Sigmoid colon (tissue), 4 donors: ENCODE data around the gene ESR1.

Experiments used
- POLR2A ChIP-seq, 2 donors: fragments of 450-650 bp; IDR thresholded peaks; one replicate each; pipeline ENCODE4 v1.6.1; 2016; ENCODE audit warnings: antibody characterized with exemption in 2 of 2, mild to moderate bottlenecking in 2 of 2, moderate library complexity in 2 of 2
- POLR2AphosphoS5 ChIP-seq, 4 donors: sonication (generic); formaldehyde crosslinking; IDR thresholded peaks; one replicate each; pipeline ENCODE4 v1.6.1; 2017; ENCODE audit warnings: antibody characterized with exemption in 4 of 4
- TF ChIP-seq, protein P1 (sequence below), 4 experiments: fragments of 450-650 bp in 3 of 4; fragments of 200-600 bp in 1 of 4; IDR thresholded peaks; one replicate each; pipeline ENCODE4 v1.5.1; 2016 to 2019; ENCODE audit warnings: antibody characterized with exemption in 4 of 4, mild to moderate bottlenecking in 3 of 4, moderate library complexity in 2 of 4

DNA sequence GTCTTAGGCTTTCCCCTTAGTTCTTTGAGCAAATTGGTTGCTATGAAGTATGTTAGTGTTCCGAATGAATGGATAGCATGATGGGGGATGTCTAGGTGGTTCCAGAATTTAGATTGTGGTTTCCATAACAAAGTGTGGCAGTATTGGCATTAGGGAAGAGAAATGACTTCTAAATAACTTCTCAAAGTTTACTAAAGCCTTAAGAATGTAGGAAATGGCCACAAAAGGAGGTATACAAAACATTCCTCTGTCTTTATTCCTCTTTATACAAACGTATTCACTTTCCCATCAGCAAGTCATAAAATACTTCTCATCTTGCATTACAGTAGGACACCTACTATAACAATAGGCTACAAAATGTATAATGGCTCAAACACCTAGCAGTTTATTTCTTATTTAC is 279.6 kb downstream of the ESR1 start:
- TF ChIP-seq POLR2A (IDR thresholded peaks at IDR 0.05) (no peak), POLR2AphosphoS5 (IDR thresholded peaks at IDR 0.05) (no peak)
- TF ChIP-seq, protein P1, sequence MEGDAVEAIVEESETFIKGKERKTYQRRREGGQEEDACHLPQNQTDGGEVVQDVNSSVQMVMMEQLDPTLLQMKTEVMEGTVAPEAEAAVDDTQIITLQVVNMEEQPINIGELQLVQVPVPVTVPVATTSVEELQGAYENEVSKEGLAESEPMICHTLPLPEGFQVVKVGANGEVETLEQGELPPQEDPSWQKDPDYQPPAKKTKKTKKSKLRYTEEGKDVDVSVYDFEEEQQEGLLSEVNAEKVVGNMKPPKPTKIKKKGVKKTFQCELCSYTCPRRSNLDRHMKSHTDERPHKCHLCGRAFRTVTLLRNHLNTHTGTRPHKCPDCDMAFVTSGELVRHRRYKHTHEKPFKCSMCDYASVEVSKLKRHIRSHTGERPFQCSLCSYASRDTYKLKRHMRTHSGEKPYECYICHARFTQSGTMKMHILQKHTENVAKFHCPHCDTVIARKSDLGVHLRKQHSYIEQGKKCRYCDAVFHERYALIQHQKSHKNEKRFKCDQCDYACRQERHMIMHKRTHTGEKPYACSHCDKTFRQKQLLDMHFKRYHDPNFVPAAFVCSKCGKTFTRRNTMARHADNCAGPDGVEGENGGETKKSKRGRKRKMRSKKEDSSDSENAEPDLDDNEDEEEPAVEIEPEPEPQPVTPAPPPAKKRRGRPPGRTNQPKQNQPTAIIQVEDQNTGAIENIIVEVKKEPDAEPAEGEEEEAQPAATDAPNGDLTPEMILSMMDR (IDR thresholded peaks at IDR 0.05), result no peak
